Chondrocyte (in vitro differentiated cells): ENCODE measurements around the gene SMG6. TPM values are rescaled to one million over a fixed set of nuclear protein-coding genes. Genes with fewer than 3 reads are reported as not detected.

Source experiments
- DNase-seq: peaks from one replicate; pipeline ENCODE4 v3.0.0; 2021; ENCODE audit warnings: mixed read lengths, low spot score
- H3K27ac Mint-ChIP-seq: one replicate; pipeline ENCODE4 v1.8.0; 2021; ENCODE audit warnings: mild to moderate bottlenecking, moderate library complexity, mixed read lengths; ENCODE audit not compliant: unreplicated experiment
- H3K27me3 Mint-ChIP-seq: 2 replicates; pipeline ENCODE4 v1.8.0; 2021; ENCODE audit warnings: low read depth, mixed read lengths
- H3K36me3 Mint-ChIP-seq: 2 replicates; pipeline ENCODE4 v1.8.0; 2021; ENCODE audit warnings: low read depth, mixed read lengths
- H3K4me1 Mint-ChIP-seq: 2 replicates; pipeline ENCODE4 v1.8.0; 2021; ENCODE audit warnings: low read depth, mild to moderate bottlenecking, mixed read lengths
- H3K4me3 Mint-ChIP-seq: one replicate; pipeline ENCODE4 v1.8.0; 2021; ENCODE audit warnings: mild to moderate bottlenecking, moderate library complexity, mixed read lengths; ENCODE audit not compliant: unreplicated experiment
- H3K9me3 Mint-ChIP-seq: 2 replicates; pipeline ENCODE4 v1.8.0; 2021; ENCODE audit warnings: low read depth, mixed read lengths
- total RNA-seq: library from RNA; stranded (reverse); gene quantifications from 3 replicates; pipeline ENCODE4 v1.2.1, GENCODE V29; 2021
- TF ChIP-seq, protein P1 (sequence below): fragments of 200-600 bp; sonication (generic); IDR thresholded peaks from 2 replicates; pipeline ENCODE4 v1.5.0; 2021; ENCODE audit warnings: antibody characterized with exemption, mild to moderate bottlenecking, moderate library complexity

The SMG6 gene
- total RNA-seq, 1 donor from 2014 or later, result 33.6 TPM

DNA sequence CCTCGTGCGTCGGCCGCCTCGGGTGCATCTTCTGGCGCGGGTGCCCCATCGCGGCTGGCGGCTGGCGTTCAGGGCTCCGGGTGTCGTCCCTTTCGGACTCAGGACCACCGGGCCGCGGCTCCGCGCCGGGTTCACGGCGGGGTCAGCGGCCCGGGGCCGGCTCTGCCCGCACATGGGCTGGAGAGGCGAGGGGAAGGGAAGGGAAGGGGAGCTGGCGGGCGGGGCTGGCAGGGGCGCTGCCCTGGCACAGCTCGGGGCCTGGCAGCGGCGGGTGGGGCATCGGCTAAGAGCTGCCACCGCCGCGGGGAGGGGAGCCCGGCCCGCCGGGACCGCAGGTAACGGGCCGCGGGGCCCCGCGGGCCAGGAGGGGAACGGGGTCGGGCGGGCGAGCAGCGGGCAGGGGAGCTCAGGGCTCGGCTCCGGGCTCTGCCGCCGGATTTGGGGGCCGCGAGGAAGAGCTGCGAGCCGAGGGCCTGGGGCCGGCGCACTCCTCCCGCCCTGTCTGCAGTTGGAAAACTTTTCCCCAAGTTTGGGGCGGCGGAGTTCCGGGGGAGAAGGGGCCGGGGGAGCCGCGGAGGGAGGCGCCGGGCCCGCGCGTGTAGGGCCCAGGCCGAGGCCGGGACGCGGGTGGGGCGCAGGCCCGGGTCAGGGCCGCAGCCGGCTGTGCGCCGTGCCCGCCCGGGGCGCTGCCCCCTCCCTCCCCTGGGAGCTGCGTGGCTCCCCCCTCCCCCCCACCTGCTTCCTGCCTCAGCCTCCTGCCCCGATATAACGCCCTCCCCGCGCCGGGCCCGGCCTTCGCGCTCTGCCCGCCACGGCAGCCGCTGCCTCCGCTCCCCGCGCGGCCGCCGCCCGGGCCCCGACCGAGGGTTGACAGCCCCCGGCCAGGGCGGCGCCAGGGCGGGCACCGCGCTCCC, 248.0 kb downstream of the SMG6 start:
- peak overlapping the region; percentile 63 for H3K4me3 Mint-ChIP-seq
- H3K27ac Mint-ChIP-seq, result no peak overlapping the region
- H3K27me3 Mint-ChIP-seq, result no peaks in the 10 kb centered on the region
- no peaks in the 10 kb centered on the region for H3K9me3 Mint-ChIP-seq
- H3K4me1 Mint-ChIP-seq, result peaks cover 15% of the 10 kb centered on the region
- no peak for DNase-seq
- no peaks in the 10 kb centered on the region for H3K36me3 Mint-ChIP-seq
- TF ChIP-seq, protein P1, sequence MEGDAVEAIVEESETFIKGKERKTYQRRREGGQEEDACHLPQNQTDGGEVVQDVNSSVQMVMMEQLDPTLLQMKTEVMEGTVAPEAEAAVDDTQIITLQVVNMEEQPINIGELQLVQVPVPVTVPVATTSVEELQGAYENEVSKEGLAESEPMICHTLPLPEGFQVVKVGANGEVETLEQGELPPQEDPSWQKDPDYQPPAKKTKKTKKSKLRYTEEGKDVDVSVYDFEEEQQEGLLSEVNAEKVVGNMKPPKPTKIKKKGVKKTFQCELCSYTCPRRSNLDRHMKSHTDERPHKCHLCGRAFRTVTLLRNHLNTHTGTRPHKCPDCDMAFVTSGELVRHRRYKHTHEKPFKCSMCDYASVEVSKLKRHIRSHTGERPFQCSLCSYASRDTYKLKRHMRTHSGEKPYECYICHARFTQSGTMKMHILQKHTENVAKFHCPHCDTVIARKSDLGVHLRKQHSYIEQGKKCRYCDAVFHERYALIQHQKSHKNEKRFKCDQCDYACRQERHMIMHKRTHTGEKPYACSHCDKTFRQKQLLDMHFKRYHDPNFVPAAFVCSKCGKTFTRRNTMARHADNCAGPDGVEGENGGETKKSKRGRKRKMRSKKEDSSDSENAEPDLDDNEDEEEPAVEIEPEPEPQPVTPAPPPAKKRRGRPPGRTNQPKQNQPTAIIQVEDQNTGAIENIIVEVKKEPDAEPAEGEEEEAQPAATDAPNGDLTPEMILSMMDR, result no peak

DNA sequence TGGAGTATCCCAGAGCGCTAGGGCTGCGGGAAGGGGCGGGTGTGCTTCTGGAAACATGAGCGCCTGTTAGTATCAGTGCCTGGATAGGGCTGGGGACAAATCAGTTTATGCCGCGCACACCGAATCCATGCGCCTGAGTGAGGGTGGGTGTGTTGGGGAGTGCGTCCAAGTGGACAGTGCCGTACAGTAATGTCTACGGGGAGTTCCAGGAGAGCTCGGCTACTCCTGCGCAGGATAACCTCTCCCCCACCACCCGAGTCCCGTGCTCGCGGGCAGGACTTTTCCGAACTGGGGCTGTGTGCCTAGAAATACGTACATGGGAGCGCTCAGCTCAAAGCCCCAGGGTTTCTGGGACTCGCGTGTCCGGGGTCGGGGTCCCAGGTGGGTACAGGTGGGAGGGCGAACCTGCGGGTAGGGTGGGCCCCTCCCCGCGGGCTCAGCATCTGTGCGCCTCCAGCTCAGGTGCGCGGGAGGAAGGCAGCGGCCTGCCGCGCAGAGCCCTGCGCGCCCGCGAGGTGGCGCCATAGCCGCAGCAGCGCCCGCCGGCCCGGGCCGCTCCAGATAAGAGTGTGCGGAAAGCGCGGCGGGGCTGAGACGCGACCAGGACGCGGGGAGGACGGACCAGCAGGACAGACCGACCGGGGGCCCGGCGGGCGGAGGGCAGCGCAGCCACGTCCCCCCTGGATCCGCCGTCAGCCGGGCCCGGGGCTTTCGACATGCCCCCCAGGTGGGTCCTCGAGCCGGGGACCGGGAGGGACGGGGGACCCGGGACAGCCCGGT, 248.9 kb downstream of the SMG6 start, which contains the start of gene HIC1:
HIC1 (plus strand) TSS at position 592 of the 780 bp plus-strand sequence. CDS start 1,588 bp downstream, outside the sequence.
- Mint-ChIP-seq H3K4me1 (peaks cover 10% of the 10 kb centered on the region), H3K27me3 (no peaks in the 10 kb centered on the region), H3K9me3 (no peaks in the 10 kb centered on the region), H3K4me3 (peak within 1 kb of the TSS; percentile 62), H3K27ac (no peak within 1 kb of the TSS), H3K36me3 (no peaks in the 10 kb centered on the region)
- TF ChIP-seq, protein P1, result peak; percentile 96
- DNase-seq, result no peak

DNA sequence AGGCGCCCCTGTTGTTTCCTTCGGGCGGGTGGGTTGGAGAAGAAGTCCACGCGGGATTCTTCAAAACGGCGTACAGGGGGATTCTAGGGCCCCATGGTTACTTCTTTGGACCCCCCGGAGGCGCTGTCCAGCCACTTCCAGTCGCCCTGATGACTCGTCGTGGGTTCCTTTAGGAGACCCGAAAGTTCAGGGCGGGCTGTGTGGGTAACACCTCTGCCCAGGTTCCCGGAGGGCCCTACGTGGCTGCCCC, 249.4 kb downstream of the SMG6 start:
- no peak for DNase-seq
- H3K27ac Mint-ChIP-seq, result no peak overlapping the region

DNA sequence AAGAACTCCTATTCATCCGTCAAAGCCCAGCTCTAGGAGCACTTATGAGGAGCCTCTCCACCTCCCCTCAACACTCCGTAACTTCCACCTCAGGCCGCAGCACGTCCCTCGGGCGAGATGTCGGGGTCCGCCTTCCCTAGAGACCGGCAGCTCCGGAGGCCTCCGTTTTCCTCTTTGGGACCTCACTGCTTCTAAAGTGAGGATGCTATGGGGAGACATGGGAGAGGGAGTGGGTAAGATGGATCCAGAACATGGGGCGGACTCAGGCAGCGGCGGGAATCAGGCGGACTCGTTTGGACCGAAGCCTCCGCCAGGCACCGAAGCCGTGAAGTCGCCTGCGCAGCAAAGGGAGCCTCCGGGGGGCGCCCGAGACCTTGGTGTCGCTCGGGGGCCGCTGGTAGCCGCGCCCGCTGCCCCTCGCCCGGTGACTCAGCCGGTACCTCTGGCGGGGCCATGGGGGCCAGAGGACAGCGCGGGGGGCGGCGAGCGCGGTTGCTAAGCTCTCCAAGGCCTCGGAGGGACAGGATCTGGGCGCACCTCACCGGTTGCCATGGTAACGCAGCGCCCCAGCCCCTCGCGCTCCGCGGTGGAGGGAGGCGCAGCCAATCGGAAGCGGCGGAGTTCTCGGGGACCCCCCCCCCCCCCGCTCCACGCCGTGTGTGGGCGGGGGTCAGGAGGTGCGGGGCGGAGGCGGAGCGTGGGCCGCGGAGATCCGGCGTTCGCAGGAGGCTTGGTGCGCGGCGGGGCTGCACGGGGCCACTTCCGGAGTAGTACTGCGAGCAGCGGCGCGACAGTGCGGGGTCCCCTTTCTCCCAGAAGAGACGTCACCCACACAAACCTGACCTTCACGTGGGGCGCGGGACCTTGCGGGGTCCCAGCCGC, 250.0 kb downstream of the SMG6 start:
- Mint-ChIP-seq H3K4me3 (peak overlapping the region; percentile 62), H3K27me3 (no peaks in the 10 kb centered on the region), H3K4me1 (peaks cover 19% of the 10 kb centered on the region), H3K27ac (no peak overlapping the region), H3K36me3 (no peaks in the 10 kb centered on the region), H3K9me3 (no peaks in the 10 kb centered on the region)
- DNase-seq, result no peak
- TF ChIP-seq, protein P1, result peak; percentile 85

More for the DNA sequence above, 249.4 kb downstream of the SMG6 start:
- peak overlapping the region; percentile 62 for H3K4me3 Mint-ChIP-seq
- no peaks in the 10 kb centered on the region for H3K27me3 Mint-ChIP-seq
- TF ChIP-seq, protein P1, result no peak
- H3K36me3 Mint-ChIP-seq, result no peaks in the 10 kb centered on the region
- H3K9me3 Mint-ChIP-seq, result no peaks in the 10 kb centered on the region
- H3K4me1 Mint-ChIP-seq, result peaks cover 13% of the 10 kb centered on the region
